Lower leg skin (tissue), 4 donors: Measurements from ENCODE around the gene DHPS. TPM values are rescaled to one million over a fixed set of nuclear protein-coding genes. Genes with fewer than 3 reads are reported as not detected.
"Not testable (repeated sequence)": the region's sequence is repeated elsewhere in the genome, so short reads cannot be mapped to it uniquely, and the experiment has no call there.

Experiments
- DNase-seq, 2 donors: peaks; one replicate each; pipeline ENCODE4 v3.0.0-alpha.2; 2019; ENCODE audit warnings: low spot score in 2 of 2
- H3K4me3 ChIP-seq: fragments of 200-600 bp; sonication (generic); 2 replicates; pipeline ENCODE4 v1.5.1; 2017; ENCODE audit warnings: mild to moderate bottlenecking, low read depth; ENCODE audit not compliant: poor library complexity, severe bottlenecking
- POLR2A ChIP-seq, 2 donors: fragments of 450-650 bp; IDR thresholded peaks; one replicate each; pipeline ENCODE4 v1.6.1; 2016 to 2017; ENCODE audit warnings: antibody characterized with exemption in 2 of 2, mild to moderate bottlenecking in 1 of 2, moderate library complexity in 1 of 2
- WGBS, 2 donors: methylation state at CpG; one replicate each; pipeline ENCODE4 v1.1.5; 2018; 5-methylcytosine and 5-hydroxymethylcytosine counted together
- intact Hi-C: fragments of 100-400 bp; cut with DNase I; formaldehyde crosslinking; loops from one replicate; pipeline ENCODE4 v1.15.0; 2023; ENCODE audit warnings: low total_unique reads
- total RNA-seq, 4 donors: library from RNA; depleted of rRNA; stranded (reverse); fragments of >200 nt; gene quantifications; one replicate each; pipeline ENCODE4 v1.1.0, GENCODE V29; 2016
- TF ChIP-seq, protein P1 (sequence below), 3 donors: fragments of 450-650 bp; IDR thresholded peaks; one replicate each; pipeline ENCODE4 v1.5.1; 2016; ENCODE audit warnings: antibody characterized with exemption in 3 of 3, mild to moderate bottlenecking in 3 of 3, moderate library complexity in 2 of 3

The DHPS gene
- total RNA-seq, 4 donors from 2014 or later, result 101 to 218 (median 159) TPM

DNA sequence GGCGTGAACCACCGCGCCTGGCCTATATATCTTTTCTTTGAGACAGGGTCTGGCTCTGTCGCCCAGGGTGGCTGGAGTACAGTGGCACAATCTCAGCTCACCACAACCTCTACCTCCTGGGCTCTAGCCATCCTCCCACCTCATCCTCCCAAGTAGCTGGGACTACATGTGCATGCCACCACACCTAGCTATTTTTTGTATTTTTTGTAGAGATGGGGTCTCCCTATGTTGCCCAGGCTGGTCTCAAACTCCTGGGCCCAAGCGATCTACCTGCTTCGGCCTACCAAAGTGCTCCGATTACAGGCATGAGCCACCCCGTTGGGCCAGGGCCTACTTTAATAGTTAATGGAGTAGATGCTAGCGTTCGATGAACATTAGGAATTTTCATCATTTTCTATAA is 38.6 kb upstream of the DHPS start:
- TF ChIP-seq POLR2A (IDR thresholded peaks at IDR 0.05), result no peak
- TF ChIP-seq, protein P1, sequence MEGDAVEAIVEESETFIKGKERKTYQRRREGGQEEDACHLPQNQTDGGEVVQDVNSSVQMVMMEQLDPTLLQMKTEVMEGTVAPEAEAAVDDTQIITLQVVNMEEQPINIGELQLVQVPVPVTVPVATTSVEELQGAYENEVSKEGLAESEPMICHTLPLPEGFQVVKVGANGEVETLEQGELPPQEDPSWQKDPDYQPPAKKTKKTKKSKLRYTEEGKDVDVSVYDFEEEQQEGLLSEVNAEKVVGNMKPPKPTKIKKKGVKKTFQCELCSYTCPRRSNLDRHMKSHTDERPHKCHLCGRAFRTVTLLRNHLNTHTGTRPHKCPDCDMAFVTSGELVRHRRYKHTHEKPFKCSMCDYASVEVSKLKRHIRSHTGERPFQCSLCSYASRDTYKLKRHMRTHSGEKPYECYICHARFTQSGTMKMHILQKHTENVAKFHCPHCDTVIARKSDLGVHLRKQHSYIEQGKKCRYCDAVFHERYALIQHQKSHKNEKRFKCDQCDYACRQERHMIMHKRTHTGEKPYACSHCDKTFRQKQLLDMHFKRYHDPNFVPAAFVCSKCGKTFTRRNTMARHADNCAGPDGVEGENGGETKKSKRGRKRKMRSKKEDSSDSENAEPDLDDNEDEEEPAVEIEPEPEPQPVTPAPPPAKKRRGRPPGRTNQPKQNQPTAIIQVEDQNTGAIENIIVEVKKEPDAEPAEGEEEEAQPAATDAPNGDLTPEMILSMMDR (IDR thresholded peaks at IDR 0.05), result no peak
- WGBS, 2 donors, result 89 to 90% methylated on average over 10 of the region's 10 CpGs
- intact Hi-C loops, result no loop called here
- H3K4me3 ChIP-seq, result no peak overlapping the region
- no peak for DNase-seq

DNA sequence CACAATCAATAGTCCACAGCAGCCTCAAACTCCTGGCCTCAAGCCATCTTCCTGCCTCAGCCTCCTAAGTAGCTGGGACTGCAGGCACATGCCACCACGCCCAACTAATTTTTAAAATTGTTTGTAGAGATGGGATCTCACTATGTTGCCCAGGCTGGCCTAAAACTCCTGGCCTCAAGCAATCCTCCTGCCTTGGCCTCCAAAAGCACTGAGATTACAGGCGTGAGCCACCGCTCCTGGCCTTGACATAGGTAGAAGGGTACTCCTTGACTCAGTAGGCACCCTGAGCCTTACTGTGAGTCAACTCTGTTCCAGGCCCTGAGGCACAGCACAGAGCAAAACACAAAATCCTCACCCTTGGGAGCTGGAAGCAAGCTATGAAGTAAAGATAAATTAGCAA is 34.2 kb upstream of the DHPS start:
- intact Hi-C loops, result loop anchor here (2.0 kb wide), 1 partner anchor 41 kb away; no protein-coding TSS in a partner anchor

DNA sequence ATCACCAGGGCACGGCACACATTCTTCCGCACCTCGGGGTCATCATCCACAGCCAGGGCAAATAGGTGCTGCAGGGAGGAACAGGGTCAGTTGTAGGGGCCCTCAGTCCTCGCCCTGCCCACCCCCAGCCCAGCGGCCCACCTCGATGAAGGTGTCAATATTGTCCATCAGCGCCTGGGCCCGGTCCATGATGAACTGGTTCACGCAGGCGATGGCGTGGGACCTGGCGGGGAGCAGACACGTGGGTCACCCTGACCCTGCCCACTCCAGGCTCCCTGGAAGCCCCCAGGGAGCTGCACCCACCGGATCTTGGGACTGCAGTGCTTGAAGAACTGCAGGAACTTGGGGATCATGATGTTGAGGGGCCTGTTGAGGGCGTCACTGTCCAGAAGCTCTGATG is 33.4 kb upstream of the DHPS start:
- intact Hi-C loops, result no loop called here
- no peak for TF ChIP-seq POLR2A (IDR thresholded peaks at IDR 0.05)
- TF ChIP-seq, protein P1 (IDR thresholded peaks at IDR 0.05), result no peak
- no peak overlapping the region for H3K4me3 ChIP-seq
- WGBS, 2 donors, result 89 to 92% methylated on average over 11 to 15 of the region's 15 CpGs
- no peak for DNase-seq

More for the DNA sequence above, 34.2 kb upstream of the DHPS start:
- DNase-seq, result no peak
- H3K4me3 ChIP-seq, result no peak overlapping the region
- 94 to 96% methylated on average over 3 of the region's 3 CpGs for WGBS, 2 donors
- no peak for TF ChIP-seq POLR2A (IDR thresholded peaks at IDR 0.05)
- TF ChIP-seq, protein P1 (IDR thresholded peaks at IDR 0.05), result no peak

DNA sequence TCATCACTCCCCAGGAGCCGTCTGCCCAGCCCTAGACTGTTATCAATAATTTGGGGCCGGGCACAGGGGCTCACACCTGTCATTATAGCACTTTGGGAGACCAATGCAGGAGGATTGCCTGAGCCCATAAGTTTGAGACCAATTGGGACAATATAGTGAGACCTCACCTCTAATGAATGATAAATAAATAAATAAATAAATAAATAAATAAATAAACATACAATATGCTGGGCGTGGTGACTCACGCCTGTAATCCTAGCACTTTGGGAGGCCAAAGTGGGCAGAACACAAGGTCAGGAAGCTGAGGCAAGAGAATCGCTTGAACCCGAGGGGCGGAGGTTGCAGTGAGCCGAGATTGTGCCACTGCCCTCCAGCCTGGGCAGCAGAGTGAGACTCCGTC is 31.6 kb upstream of the DHPS start:
- intact Hi-C loops, DNase-seq, H3K4me3 ChIP-seq: not testable (repeated sequence)
- 91 to 92% methylated on average over 9 of the region's 9 CpGs for WGBS, 2 donors

DNA sequence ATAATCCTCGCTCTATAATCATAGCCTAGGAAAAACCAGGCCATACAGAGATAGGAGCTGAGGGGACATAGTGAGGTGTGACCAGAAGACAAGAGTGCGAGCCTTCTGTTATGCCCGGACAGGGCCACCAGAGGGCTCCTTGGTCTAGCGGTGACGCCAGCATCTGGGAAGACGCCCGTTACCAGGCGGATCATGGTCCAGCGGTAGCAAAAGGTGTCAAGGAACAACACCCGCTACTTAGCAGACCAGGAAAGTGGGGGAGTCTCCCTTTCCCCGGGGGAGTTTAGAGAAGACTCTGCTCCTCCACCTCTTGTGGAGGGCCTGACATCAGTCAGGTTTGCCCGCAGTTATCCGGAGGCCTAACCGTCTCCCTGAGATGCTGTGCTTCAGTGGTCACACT is 30.4 kb upstream of the DHPS start:
- DNase-seq, intact Hi-C loops, H3K4me3 ChIP-seq: not testable (repeated sequence)
- WGBS, 2 donors, result 59 to 62% methylated on average over 7 to 12 of the region's 14 CpGs

DNA sequence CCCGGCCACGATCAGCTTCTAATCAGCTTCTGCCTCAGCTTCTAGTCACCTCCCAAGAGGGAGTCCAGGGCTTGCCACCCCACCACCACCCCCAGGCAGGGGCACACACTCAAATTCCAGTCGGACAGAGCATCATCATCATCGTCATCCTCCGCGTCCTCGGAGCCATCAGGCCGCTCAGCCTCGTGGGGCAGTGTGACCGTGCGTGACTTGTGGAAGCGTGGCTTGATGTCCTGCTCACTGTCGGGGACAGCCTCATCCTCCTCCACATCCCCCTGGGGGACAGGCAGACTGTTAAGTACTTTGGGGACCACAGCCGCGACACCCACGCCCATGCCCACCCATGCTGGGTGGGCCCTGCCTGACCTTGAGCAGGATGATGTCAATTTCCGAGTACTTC is 29.5 kb upstream of the DHPS start:
- intact Hi-C loops, result no loop called here
- H3K4me3 ChIP-seq, result no peak overlapping the region
- 94 to 96% methylated on average over 17 of the region's 17 CpGs for WGBS, 2 donors
- TF ChIP-seq POLR2A (IDR thresholded peaks at IDR 0.05), result no peak
- TF ChIP-seq, protein P1 (IDR thresholded peaks at IDR 0.05), result no peak
- DNase-seq, result no peak

DNA sequence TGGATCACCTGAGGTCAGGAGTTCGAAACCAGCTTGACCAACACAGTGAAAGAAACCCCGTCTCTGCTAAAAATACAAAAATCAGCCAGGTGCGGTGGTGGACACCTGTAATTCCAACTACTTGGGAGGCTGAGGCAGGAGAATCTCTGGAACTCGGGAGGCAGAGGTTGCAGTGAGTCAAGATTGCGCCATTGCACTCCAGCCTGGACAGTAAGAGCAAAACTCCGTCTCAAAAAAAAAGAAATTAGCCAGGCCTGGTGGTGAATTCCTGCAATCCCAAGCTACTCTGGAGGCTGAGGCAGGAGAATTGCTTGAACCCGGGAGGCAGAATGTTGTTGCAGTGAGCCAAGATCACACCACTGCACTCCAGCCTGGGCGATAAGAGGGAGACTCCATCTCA is 27.0 kb upstream of the DHPS start:
- WGBS, 2 donors, result 92 to 95% methylated on average over 8 of the region's 8 CpGs
- no peak overlapping the region for H3K4me3 ChIP-seq
- no peak for TF ChIP-seq POLR2A (IDR thresholded peaks at IDR 0.05)
- TF ChIP-seq, protein P1 (IDR thresholded peaks at IDR 0.05), result no peak
- intact Hi-C loops, result no loop called here
- DNase-seq, result no peak
